Osteocyte (in vitro differentiated cells): ENCODE measurements around the gene RHEX. TPM values are rescaled to one million over a fixed set of nuclear protein-coding genes. Genes with fewer than 3 reads are reported as not detected.

Experiments
- DNase-seq: peaks from one replicate; pipeline ENCODE4 v3.0.0; 2021; ENCODE audit warnings: mixed read lengths; ENCODE audit not compliant: unreplicated experiment; ENCODE audit errors: extremely low spot score
- H3K27ac Mint-ChIP-seq: one replicate; pipeline ENCODE4 v1.8.0; 2021; ENCODE audit warnings: mild to moderate bottlenecking, mixed read lengths; ENCODE audit not compliant: unreplicated experiment
- H3K27me3 Mint-ChIP-seq: one replicate; pipeline ENCODE4 v1.8.0; 2021; ENCODE audit warnings: mixed read lengths; ENCODE audit not compliant: unreplicated experiment
- H3K36me3 Mint-ChIP-seq: one replicate; pipeline ENCODE4 v1.8.0; 2021; ENCODE audit warnings: mixed read lengths; ENCODE audit not compliant: unreplicated experiment
- H3K4me1 Mint-ChIP-seq: one replicate; pipeline ENCODE4 v1.8.0; 2021; ENCODE audit warnings: mixed read lengths; ENCODE audit not compliant: unreplicated experiment
- H3K4me3 Mint-ChIP-seq: one replicate; pipeline ENCODE4 v1.8.0; 2021; ENCODE audit warnings: mild to moderate bottlenecking, moderate library complexity, mixed read lengths; ENCODE audit not compliant: unreplicated experiment
- H3K9me3 Mint-ChIP-seq: one replicate; pipeline ENCODE4 v1.8.0; 2021; ENCODE audit warnings: mixed read lengths; ENCODE audit not compliant: unreplicated experiment
- total RNA-seq: library from RNA; stranded (reverse); gene quantifications from 2 replicates; pipeline ENCODE4 v1.2.1, GENCODE V29; 2021
- TF ChIP-seq, protein P1 (sequence below): fragments of 200-600 bp; sonication (generic); IDR thresholded peaks from 2 replicates; pipeline ENCODE4 v1.5.0; 2021; ENCODE audit warnings: antibody characterized with exemption, mild to moderate bottlenecking, moderate library complexity

Gene RHEX
- total RNA-seq, 1 donor from 2014 or later: not detected

- H3K4me3 Mint-ChIP-seq: no peak overlapping the region
- no peak overlapping the region for H3K27ac Mint-ChIP-seq
- TF ChIP-seq, protein P1, sequence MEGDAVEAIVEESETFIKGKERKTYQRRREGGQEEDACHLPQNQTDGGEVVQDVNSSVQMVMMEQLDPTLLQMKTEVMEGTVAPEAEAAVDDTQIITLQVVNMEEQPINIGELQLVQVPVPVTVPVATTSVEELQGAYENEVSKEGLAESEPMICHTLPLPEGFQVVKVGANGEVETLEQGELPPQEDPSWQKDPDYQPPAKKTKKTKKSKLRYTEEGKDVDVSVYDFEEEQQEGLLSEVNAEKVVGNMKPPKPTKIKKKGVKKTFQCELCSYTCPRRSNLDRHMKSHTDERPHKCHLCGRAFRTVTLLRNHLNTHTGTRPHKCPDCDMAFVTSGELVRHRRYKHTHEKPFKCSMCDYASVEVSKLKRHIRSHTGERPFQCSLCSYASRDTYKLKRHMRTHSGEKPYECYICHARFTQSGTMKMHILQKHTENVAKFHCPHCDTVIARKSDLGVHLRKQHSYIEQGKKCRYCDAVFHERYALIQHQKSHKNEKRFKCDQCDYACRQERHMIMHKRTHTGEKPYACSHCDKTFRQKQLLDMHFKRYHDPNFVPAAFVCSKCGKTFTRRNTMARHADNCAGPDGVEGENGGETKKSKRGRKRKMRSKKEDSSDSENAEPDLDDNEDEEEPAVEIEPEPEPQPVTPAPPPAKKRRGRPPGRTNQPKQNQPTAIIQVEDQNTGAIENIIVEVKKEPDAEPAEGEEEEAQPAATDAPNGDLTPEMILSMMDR: no peak
- H3K9me3 Mint-ChIP-seq: no peaks in the 10 kb centered on the region
- H3K27me3 Mint-ChIP-seq: peaks cover 76% of the 10 kb centered on the region
- no peak for DNase-seq
- H3K4me1 Mint-ChIP-seq: no peaks in the 10 kb centered on the region
- no peaks in the 10 kb centered on the region for H3K36me3 Mint-ChIP-seq
Observed at GRCh38 chr1:206097381-206097780, 44.4 kb downstream of the RHEX start.

DNA sequence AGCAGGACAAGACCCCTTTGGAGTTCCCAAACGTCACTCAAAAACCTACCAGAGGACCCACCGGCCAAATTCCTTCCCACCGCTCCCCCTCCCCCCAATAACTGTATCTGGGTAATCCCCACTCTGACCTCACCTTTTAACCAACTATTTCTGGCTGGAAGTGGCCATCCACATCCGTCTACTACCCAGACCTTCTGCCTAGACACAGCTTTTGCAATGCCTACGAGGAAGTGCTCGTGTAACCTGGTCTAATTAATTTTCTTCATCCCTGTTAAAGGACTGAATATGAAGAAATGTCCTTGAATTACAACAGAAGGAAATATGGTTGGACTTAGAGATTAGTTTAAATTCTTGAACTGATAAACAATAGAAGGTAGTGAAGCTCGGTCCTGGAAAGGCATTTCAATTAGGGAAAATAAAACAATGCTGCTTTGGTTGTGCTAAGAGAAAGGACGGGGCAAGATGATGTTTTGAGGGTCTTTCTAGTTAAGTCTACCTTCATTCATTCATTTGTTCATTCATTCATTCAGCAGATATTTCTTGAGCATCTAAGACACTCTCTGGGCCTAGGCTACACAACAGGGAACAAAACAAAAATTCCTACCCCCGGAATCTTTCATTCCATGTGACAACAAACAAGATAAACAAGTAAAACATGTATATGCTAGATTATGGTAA, 45.4 kb downstream of the RHEX start:
- Mint-ChIP-seq H3K4me3 (no peak overlapping the region), H3K27me3 (peaks cover 76% of the 10 kb centered on the region), H3K27ac (no peak overlapping the region), H3K36me3 (no peaks in the 10 kb centered on the region), H3K4me1 (no peaks in the 10 kb centered on the region), H3K9me3 (no peaks in the 10 kb centered on the region)
- TF ChIP-seq, protein P1: no peak
- DNase-seq: no peak

DNA sequence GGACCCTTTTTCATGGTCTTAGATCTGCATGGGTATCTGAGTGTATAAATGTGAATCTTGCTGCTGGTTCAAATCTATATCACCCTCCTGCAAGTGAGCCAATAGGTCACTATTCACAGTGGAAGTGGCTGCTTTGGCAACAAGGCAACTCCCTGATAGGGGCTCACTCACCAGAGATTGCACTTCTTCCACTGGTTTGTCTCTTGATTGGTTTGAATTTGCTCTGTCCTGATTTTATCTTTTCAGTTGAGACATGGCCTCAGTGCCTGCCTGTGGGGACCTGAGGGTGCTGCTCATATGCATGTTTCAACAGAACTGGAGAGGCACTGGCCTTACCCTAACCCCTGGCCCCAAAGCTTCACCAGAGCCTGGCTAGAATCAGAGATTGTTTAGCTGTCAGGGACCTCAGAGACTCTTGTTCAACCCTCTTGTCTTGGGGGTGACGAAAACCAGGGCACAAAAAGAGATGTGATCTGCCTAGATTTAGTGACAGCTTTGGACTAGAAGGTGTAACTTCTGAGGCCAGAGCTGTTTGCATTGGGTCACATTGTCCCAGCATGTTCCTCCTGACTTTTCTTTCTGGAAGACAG, 47.3 kb downstream of the RHEX start:
- peaks cover 57% of the 10 kb centered on the region for H3K27me3 Mint-ChIP-seq
- no peak overlapping the region for H3K4me3 Mint-ChIP-seq
- DNase-seq: no peak
- no peak overlapping the region for H3K27ac Mint-ChIP-seq
- no peaks in the 10 kb centered on the region for H3K9me3 Mint-ChIP-seq
- TF ChIP-seq, protein P1: no peak
- H3K4me1 Mint-ChIP-seq: no peaks in the 10 kb centered on the region
- H3K36me3 Mint-ChIP-seq: no peaks in the 10 kb centered on the region

DNA sequence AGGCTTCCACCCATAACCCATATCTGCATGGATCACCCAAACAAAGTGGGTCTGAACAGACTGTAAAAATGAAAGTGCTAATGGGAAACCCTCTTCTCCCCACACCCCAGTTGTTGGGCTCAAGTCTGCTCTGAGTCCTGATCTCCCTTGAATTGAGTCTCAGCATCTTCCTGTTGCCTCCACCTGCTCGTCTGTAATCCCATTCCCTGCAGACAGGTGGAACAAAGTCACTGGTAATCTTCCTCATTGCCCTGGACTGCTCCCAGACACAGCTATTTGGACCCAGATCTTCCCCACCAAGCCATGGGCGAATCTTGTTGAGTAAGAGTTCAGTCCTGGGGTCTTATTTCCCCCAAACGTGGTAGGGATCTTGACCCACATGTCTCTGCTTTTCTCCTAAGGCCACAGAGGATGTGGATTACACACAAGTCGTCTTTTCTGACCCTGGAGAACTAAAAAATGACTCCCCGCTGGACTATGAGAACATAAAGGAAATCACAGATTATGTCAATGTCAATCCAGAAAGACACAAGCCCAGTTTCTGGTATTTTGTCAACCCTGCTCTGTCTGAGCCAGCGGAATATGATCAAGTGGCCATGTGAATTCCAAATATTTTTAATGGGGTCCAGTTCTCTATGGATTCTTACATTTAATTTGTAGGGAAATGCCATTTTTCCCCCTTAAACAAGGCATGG, 48.5 kb downstream of the RHEX start:
- DNase-seq: no peak
- H3K27ac Mint-ChIP-seq: no peak overlapping the region
- peaks cover 55% of the 10 kb centered on the region for H3K27me3 Mint-ChIP-seq

More for the DNA sequence above, 48.5 kb downstream of the RHEX start:
- H3K4me1 Mint-ChIP-seq: no peaks in the 10 kb centered on the region
- no peaks in the 10 kb centered on the region for H3K36me3 Mint-ChIP-seq
- no peaks in the 10 kb centered on the region for H3K9me3 Mint-ChIP-seq
- TF ChIP-seq, protein P1: no peak
- H3K4me3 Mint-ChIP-seq: no peak overlapping the region
